Nephron (organoid): ENCODE measurements around the gene PITPNM1.

ENCODE experiments used
- H3K27ac Mint-ChIP-seq, 3 experiments: 2 replicates each; pipeline ENCODE4 v1.8.0; 2020; ENCODE audit warnings: mixed read lengths in 3 of 3, mild to moderate bottlenecking in 2 of 3, moderate library complexity in 1 of 3
- H3K27me3 Mint-ChIP-seq: 2 replicates; pipeline ENCODE4 v1.8.0; 2021; ENCODE audit warnings: low read depth, mild to moderate bottlenecking, moderate library complexity, mixed read lengths
- H3K36me3 Mint-ChIP-seq: 2 replicates; pipeline ENCODE4 v1.8.0; 2020; ENCODE audit warnings: low read depth, mixed read lengths
- H3K4me1 Mint-ChIP-seq: 2 replicates; pipeline ENCODE4 v1.8.0; 2020; ENCODE audit warnings: mixed read lengths
- H3K4me3 Mint-ChIP-seq, 3 experiments: 2 replicates each; pipeline ENCODE4 v1.8.0; 2020; ENCODE audit warnings: mild to moderate bottlenecking in 3 of 3, mixed read lengths in 3 of 3, moderate library complexity in 2 of 3
- H3K9me3 Mint-ChIP-seq: 2 replicates; pipeline ENCODE4 v1.8.0; 2020; ENCODE audit warnings: mixed read lengths
- TF ChIP-seq, protein P1 (sequence below), 3 experiments: fragments of 200-600 bp; sonication (generic); IDR thresholded peaks; one replicate each; pipeline ENCODE4 v1.5.0; 2021; ENCODE audit warnings: antibody characterized with exemption in 3 of 3; ENCODE audit not compliant: unreplicated experiment in 3 of 3

Gene PITPNM1

DNA sequence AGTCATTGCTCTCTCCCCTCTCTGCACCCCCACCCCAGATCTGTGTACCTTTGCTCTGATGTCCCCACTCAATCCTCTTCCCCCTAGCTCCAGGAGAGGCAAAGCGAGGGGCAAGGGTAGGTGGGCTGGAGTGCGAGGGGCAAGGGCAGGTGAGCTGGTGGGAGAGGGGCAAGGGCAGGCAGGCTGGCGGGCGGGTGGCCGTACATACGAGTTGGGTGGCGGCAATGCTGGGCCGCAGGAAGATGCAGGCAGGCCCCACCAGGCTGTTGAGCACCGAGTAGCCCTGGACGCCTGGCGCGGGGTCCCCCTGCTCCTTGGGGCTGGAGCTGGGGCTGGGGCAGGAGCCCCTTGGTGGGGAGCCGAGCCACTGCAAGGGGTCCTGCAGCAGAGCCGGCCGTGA lies 17.2 kb upstream of the PITPNM1 start:
- Mint-ChIP-seq H3K36me3 (no peaks in the 10 kb centered on the region), H3K9me3 (no peaks in the 10 kb centered on the region), H3K27ac (no peak overlapping the region), H3K4me3 (no peak overlapping the region), H3K27me3 (peaks cover 14% of the 10 kb centered on the region), H3K4me1 (no peaks in the 10 kb centered on the region)
- TF ChIP-seq, protein P1, sequence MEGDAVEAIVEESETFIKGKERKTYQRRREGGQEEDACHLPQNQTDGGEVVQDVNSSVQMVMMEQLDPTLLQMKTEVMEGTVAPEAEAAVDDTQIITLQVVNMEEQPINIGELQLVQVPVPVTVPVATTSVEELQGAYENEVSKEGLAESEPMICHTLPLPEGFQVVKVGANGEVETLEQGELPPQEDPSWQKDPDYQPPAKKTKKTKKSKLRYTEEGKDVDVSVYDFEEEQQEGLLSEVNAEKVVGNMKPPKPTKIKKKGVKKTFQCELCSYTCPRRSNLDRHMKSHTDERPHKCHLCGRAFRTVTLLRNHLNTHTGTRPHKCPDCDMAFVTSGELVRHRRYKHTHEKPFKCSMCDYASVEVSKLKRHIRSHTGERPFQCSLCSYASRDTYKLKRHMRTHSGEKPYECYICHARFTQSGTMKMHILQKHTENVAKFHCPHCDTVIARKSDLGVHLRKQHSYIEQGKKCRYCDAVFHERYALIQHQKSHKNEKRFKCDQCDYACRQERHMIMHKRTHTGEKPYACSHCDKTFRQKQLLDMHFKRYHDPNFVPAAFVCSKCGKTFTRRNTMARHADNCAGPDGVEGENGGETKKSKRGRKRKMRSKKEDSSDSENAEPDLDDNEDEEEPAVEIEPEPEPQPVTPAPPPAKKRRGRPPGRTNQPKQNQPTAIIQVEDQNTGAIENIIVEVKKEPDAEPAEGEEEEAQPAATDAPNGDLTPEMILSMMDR (IDR thresholded peaks at IDR 0.05; ENCODE audit: unreplicated experiment in 3 of 3): no peak

DNA sequence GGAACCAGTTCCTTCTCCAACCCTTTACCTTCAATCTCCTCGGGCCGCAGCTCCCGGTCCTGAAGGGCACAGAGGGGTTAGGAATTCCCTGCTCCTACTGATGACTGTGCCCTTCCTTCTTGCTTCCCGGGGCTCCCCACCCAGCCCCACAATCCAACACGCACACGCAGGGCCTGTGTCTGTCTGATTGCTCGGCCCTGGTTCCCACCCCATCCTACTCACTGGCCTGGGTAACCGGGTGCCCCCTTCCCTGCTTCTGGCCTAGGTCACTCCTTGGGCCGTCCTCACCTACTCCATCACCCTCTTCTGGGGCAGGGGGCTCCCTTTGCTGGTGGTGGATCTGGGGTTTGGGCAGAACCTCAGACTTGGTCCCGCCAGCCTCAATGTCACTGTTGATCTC lies 16.8 kb upstream of the PITPNM1 start:
- Mint-ChIP-seq H3K9me3 (no peaks in the 10 kb centered on the region), H3K4me1 (no peaks in the 10 kb centered on the region), H3K27ac (no peak overlapping the region), H3K27me3 (peaks cover 14% of the 10 kb centered on the region), H3K36me3 (no peaks in the 10 kb centered on the region), H3K4me3 (no peak overlapping the region)
- TF ChIP-seq, protein P1 (IDR thresholded peaks at IDR 0.05; ENCODE audit: unreplicated experiment in 3 of 3): no peak

DNA sequence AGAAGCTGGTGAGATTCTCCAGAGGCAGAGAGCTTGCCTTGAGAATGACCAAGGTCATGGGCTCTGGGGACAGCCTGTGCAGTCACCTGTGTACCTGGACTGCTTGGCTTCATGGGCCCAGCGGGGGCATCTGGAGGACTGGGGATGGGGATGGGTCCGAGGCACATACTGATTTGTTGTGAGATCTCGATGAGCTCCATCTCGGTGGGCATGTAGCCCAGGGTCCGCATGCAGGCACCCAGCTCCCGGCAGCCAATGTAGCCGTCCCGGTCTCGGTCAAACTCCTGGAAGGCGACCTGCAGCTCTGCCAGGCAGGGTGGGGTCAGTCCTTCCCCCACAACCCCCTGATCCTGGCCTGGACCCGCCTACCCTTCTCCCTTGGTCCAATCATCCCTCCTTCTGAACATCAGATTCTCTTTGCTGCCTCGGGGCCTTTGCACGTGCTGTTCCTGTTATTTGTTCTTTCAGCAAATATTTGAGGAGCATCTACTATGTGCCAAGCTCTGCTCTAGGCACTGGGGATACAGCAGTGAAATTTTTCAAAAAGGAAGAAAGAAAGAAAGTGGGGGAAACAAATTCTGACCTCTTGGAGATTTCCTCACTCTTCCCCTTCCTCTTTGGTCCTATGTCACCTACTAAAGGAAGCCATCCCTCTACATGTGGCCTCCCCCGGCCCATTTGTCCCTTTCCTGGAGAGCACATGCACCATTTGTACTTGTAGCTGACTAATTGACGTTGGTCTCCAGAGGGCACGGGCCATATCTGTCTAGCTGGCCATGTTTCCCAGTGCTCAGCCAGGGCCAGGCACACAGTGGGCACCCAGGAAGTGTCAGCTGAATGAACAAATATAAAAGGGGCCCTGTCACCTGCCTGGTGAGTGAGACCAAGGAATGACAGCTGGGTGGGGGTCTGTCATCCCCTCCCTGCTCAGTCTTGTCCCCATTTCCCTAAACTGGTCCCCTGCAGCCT lies 16.0 kb upstream of the PITPNM1 start:
- no peak overlapping the region for H3K4me3 Mint-ChIP-seq
- no peak overlapping the region for H3K27ac Mint-ChIP-seq

GRCh38 chr11:67519726-67520125 lies 14.6 kb upstream of the PITPNM1 start:
- no peaks in the 10 kb centered on the region for H3K9me3 Mint-ChIP-seq
- H3K4me1 Mint-ChIP-seq: no peaks in the 10 kb centered on the region

More for the DNA sequence above, 16.0 kb upstream of the PITPNM1 start:
- Mint-ChIP-seq H3K36me3 (no peaks in the 10 kb centered on the region), H3K4me1 (no peaks in the 10 kb centered on the region), H3K9me3 (no peaks in the 10 kb centered on the region), H3K27me3 (peaks cover 14% of the 10 kb centered on the region)
- TF ChIP-seq, protein P1 (IDR thresholded peaks at IDR 0.05; ENCODE audit: unreplicated experiment in 3 of 3): no peak

DNA sequence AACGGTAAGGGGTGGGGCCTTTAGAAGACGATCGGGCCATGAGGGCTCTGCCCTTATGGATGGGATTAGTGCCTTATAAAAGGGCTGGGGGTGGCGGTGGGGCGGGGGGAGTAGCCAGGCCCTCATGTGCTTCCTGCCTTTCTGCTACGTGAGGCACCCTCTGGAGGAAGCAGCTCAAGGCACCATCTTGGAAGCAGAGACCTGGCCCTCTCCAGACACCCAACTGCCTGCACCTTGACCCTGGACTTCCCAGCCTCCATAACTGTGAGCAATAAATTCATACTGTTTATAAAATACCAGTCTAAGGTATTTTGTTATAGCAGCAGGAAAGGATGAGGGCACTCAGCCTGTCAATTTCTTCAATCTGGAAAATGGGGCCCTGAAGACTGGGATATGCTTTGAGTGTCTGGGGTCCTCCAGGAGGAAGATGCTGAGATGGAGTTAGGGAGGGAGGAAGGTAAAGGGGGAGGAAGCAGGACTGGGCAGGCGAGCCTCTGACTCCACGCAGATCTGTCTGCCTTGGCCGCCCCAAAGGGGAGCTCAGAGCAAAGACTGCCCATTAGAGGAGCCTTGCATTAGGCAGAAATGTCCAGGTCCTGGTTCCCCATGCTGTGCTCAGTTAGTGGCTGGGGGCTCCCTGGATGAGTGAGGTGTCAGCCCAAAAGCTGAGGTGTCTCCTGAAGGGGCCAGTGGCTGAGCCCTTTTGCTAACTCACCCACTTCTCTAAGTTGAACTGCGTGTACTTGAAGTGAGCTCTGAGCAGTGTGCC lies 12.8 kb upstream of the PITPNM1 start:
- H3K36me3 Mint-ChIP-seq: no peaks in the 10 kb centered on the region

More at GRCh38 chr11:67519726-67520125, 14.6 kb upstream of the PITPNM1 start:
- H3K27me3 Mint-ChIP-seq: peaks cover 19% of the 10 kb centered on the region
- TF ChIP-seq, protein P1 (IDR thresholded peaks at IDR 0.05; ENCODE audit: unreplicated experiment in 3 of 3): no peak
- no peak overlapping the region for H3K27ac Mint-ChIP-seq
- H3K4me3 Mint-ChIP-seq: no peak overlapping the region
- H3K36me3 Mint-ChIP-seq: no peaks in the 10 kb centered on the region

More for the DNA sequence above, 12.8 kb upstream of the PITPNM1 start:
- Mint-ChIP-seq H3K4me1 (no peaks in the 10 kb centered on the region), H3K4me3 (no peak overlapping the region), H3K9me3 (no peaks in the 10 kb centered on the region), H3K27me3 (peaks cover 24% of the 10 kb centered on the region), H3K27ac (no peak overlapping the region)
- TF ChIP-seq, protein P1 (IDR thresholded peaks at IDR 0.05; ENCODE audit: unreplicated experiment in 3 of 3): no peak
